ENCODE measurements around the gene KPNA6. TPM values are rescaled to one million over a fixed set of nuclear protein-coding genes. Genes with fewer than 3 reads are reported as not detected.

KPNA6 gene
- total and polyA plus RNA-seq, 2 of the 13 experiments (the other 11 are each of a cell fraction or from before 2014, with no cell fraction given), result 22.0 to 47.5 TPM

- TF ChIP-seq HNF4A (CRISPR knock-in tag; IDR thresholded peaks at IDR 0.05) (peak; percentile 93), ATF3 (CRISPR knock-in tag; IDR thresholded peaks at IDR 0.05) (no peak), ZKSCAN5 (CRISPR knock-in tag; IDR thresholded peaks at IDR 0.05) (no peak), SRY (CRISPR knock-in tag; IDR thresholded peaks at IDR 0.05) (no peak), HOXA3 (CRISPR knock-in tag; IDR thresholded peaks at IDR 0.05) (peak; percentile 24; the same call in 1 of the 2 replicates), ZNF275 (CRISPR knock-in tag; IDR thresholded peaks at IDR 0.05; ENCODE audit: borderline replicate concordance) (0 out of 2 replicates have a peak, but pooled peaks have one; percentile 60), GATAD2A (CRISPR knock-in tag; IDR thresholded peaks at IDR 0.05) (peak; percentile 90), FOXC1 (CRISPR knock-in tag; IDR thresholded peaks at IDR 0.05; ENCODE audit: borderline replicate concordance) (0 out of 2 replicates have a peak, but pooled peaks have one; percentile 52), HOMEZ (CRISPR knock-in tag; IDR thresholded peaks at IDR 0.05; ENCODE audit: low read depth) (no peak), ZNF841 (CRISPR knock-in tag; IDR thresholded peaks at IDR 0.05; ENCODE audit: borderline replicate concordance) (no peak), CREB3 (CRISPR knock-in tag; IDR thresholded peaks at IDR 0.05) (no peak), ZNF549 (CRISPR knock-in tag; IDR thresholded peaks at IDR 0.05) (no peak), PAXIP1 (CRISPR knock-in tag; conservative IDR thresholded peaks at IDR 0.05) (peak; percentile 85), HES4 (CRISPR knock-in tag; IDR thresholded peaks at IDR 0.05; ENCODE audit: borderline replicate concordance) (no peak), SOX13 (IDR thresholded peaks at IDR 0.05) (no peak), SOX13 (CRISPR knock-in tag; conservative IDR thresholded peaks at IDR 0.05 in 1 of 2, IDR thresholded peaks at IDR 0.05 in 1 of 2) (peak in 1 of 2 experiments; percentile 27; a peak in 1 of 4 replicates), POGK (CRISPR knock-in tag; conservative IDR thresholded peaks at IDR 0.05) (no peak), HOXD1 (CRISPR knock-in tag; IDR thresholded peaks at IDR 0.05) (no peak), KLF13 (CRISPR knock-in tag; IDR thresholded peaks at IDR 0.05) (no peak), ZNF24 (IDR thresholded peaks at IDR 0.05) (no peak)
Observed at GRCh38 chr1:32178380-32179192, 70.7 kb downstream of the KPNA6 start (continued).
